Gastrocnemius medialis (tissue), 4 donors: ENCODE data around the gene ZBTB7C. TPM values are rescaled to one million over a fixed set of nuclear protein-coding genes. Genes with fewer than 3 reads are reported as not detected.
"Not testable (repeated sequence)": the region's sequence is repeated elsewhere in the genome, so short reads cannot be mapped to it uniquely, and the experiment has no call there.

ENCODE experiments used
- ATAC-seq, 2 donors: fragments of 150-250 bp; one replicate each; pipeline ENCODE4 v1.9.1; 2016
- DNase-seq, 2 donors: peaks; one replicate each; pipeline ENCODE4 v3.0.0-alpha.2; 2019
- H3K27ac ChIP-seq, 4 donors: fragments of 200-600 bp; sonication (generic); 1 replicate in 1 of 4; 2 replicates in 3 of 4; pipeline ENCODE4 v1.5.1; 2016 to 2018; ENCODE audit warnings: mild to moderate bottlenecking in 2 of 4, moderate library complexity in 1 of 4
- H3K27me3 ChIP-seq, 3 donors: fragments of 200-600 bp; sonication (generic) in 2 of 3; 1 replicate in 1 of 3; 2 replicates in 2 of 3; pipeline versions ENCODE4 v1.5.1 to v1.6.0; 2016 to 2019; ENCODE audit warnings: mild to moderate bottlenecking in 1 of 3, moderate library complexity in 1 of 3
- H3K36me3 ChIP-seq, 2 donors: fragments of 200-600 bp; sonication (generic) in 1 of 2; one replicate each; pipeline ENCODE4 v1.5.1; 2017 to 2018
- H3K4me1 ChIP-seq, 2 donors: fragments of 200-600 bp; sonication (generic) in 1 of 2; one replicate each; pipeline ENCODE4 v1.5.1; 2016 to 2017; ENCODE audit warnings: mild to moderate bottlenecking in 2 of 2
- H3K4me3 ChIP-seq, 4 donors: fragments of 200-600 bp; sonication (generic) in 3 of 4; 1 replicate in 1 of 4; 2 replicates in 3 of 4; pipeline ENCODE4 v1.5.1; 2016 to 2019; ENCODE audit warnings: mild to moderate bottlenecking in 2 of 4
- H3K9me3 ChIP-seq, 3 donors: fragments of 200-600 bp; sonication (generic) in 2 of 3; 1 replicate in 1 of 3; 2 replicates in 2 of 3; pipeline ENCODE4 v1.5.1; 2016 to 2019
- POLR2A ChIP-seq, 2 donors: fragments of 450-650 bp; IDR thresholded peaks; one replicate each; pipeline ENCODE4 v1.6.1; 2017; ENCODE audit warnings: antibody characterized with exemption in 2 of 2, mild to moderate bottlenecking in 2 of 2, moderate library complexity in 2 of 2
- in situ Hi-C, 4 donors: fragments of 200-750 bp; cut with MboI; loops; one replicate each; pipeline versions ENCODE4 v1.15.0 to v1.8.0; 2017; ENCODE audit warnings: low sequenced_read_pairs in 4 of 4
- intact Hi-C: fragments of 100-400 bp; cut with DNase I; formaldehyde crosslinking; loops from one replicate; pipeline ENCODE4 v1.15.1; 2023; ENCODE audit warnings: low total_unique reads
- total RNA-seq, 4 donors: library from RNA; depleted of rRNA; stranded (reverse); fragments of >200 nt; gene quantifications; one replicate each; pipeline versions ENCODE4 v1.1.0 to v1.2.3, GENCODE V29; 2016
- TF ChIP-seq, protein P1 (sequence below), 5 experiments: fragments of 450-650 bp in 3 of 5; fragments of 200-600 bp in 2 of 5; sonication (generic) in 2 of 5; IDR thresholded peaks in 4 of 5; conservative IDR thresholded peaks in 1 of 5; 1 replicate in 4 of 5; 2 replicates in 1 of 5; pipeline ENCODE4 v1.5.1; 2016 to 2019; ENCODE audit warnings: antibody characterized with exemption in 5 of 5, mild to moderate bottlenecking in 3 of 5, moderate library complexity in 3 of 5

The ZBTB7C gene
- total RNA-seq, 4 donors from 2014 or later, result 0.53 to 12.3 (median 1.1) TPM

- Histone ChIP-seq H3K27ac (no peak overlapping the region), H3K36me3 (no peaks in the 10 kb centered on the region), H3K4me3 (no peak overlapping the region), H3K9me3 (no peaks in the 10 kb centered on the region), H3K4me1 (peaks cover 12 to 16% of the 10 kb centered on the region in 2 donors), H3K27me3 (peaks cover 0 to 3% (median 0%) of the 10 kb centered on the region in 3 donors)
- no peak for ATAC-seq
- intact Hi-C loops (no loop called here), in situ Hi-C loops (loop anchor here in 1 of 4 donors (25.0 kb wide), 1 partner anchor 650 kb away; no protein-coding TSS in a partner anchor)
- no peak for DNase-seq
- no peak for TF ChIP-seq POLR2A (IDR thresholded peaks at IDR 0.05)
- TF ChIP-seq, protein P1, sequence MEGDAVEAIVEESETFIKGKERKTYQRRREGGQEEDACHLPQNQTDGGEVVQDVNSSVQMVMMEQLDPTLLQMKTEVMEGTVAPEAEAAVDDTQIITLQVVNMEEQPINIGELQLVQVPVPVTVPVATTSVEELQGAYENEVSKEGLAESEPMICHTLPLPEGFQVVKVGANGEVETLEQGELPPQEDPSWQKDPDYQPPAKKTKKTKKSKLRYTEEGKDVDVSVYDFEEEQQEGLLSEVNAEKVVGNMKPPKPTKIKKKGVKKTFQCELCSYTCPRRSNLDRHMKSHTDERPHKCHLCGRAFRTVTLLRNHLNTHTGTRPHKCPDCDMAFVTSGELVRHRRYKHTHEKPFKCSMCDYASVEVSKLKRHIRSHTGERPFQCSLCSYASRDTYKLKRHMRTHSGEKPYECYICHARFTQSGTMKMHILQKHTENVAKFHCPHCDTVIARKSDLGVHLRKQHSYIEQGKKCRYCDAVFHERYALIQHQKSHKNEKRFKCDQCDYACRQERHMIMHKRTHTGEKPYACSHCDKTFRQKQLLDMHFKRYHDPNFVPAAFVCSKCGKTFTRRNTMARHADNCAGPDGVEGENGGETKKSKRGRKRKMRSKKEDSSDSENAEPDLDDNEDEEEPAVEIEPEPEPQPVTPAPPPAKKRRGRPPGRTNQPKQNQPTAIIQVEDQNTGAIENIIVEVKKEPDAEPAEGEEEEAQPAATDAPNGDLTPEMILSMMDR (IDR thresholded peaks at IDR 0.05 in 4 of 5, conservative IDR thresholded peaks at IDR 0.05 in 1 of 5), result no peak
Observed at GRCh38 chr18:48436907-48437306, 27.7 kb upstream of the ZBTB7C start.

- H3K27ac ChIP-seq, ATAC-seq, intact Hi-C loops, DNase-seq, H3K36me3 ChIP-seq, H3K4me3 ChIP-seq, H3K4me1 ChIP-seq, H3K27me3 ChIP-seq, H3K9me3 ChIP-seq: not testable (repeated sequence)
- in situ Hi-C loops, result loop anchor here in 1 of 4 donors (25.0 kb wide), 1 partner anchor 647 kb away; no protein-coding TSS in a partner anchor
Observed at GRCh38 chr18:48434382-48434781, 25.2 kb upstream of the ZBTB7C start.

DNA sequence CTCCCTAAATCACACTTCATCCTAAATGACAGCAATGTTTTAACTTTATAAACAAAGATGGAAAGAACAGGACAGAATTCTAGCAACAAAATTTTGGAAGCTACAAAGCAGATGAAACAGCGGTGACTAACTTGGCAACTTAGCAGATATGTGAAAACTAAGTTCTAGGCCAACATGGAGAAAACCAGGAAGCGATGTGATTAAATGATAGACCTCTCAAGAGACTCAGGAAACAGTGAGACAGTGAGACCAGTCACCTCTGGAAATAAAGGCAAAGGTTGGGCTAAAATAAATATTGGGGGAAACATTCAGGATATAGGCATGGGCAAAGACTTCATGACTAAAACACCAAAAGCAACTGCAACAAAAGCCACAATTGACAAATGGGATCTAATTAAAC is 24.4 kb upstream of the ZBTB7C start:
- no peak overlapping the region for H3K27ac ChIP-seq
- TF ChIP-seq, protein P1 (IDR thresholded peaks at IDR 0.05 in 4 of 5, conservative IDR thresholded peaks at IDR 0.05 in 1 of 5), result no peak
- no peak for TF ChIP-seq POLR2A (IDR thresholded peaks at IDR 0.05)
- peaks cover 0 to 3% (median 0%) of the 10 kb centered on the region in 3 donors for H3K27me3 ChIP-seq
- H3K4me3 ChIP-seq, result no peak overlapping the region
- H3K4me1 ChIP-seq, result no peaks in the 10 kb centered on the region
- in situ Hi-C loops, result loop anchor here in 1 of 4 donors (25.0 kb wide), 1 partner anchor 646 kb away; no protein-coding TSS in a partner anchor
- H3K9me3 ChIP-seq, result no peaks in the 10 kb centered on the region
- DNase-seq, result no peak
- intact Hi-C loops, result no loop called here
- ATAC-seq, result no peak
- no peaks in the 10 kb centered on the region for H3K36me3 ChIP-seq

- H3K27me3 ChIP-seq, result peaks cover 0 to 3% (median 0%) of the 10 kb centered on the region in 3 donors
- intact Hi-C loops (no loop called here), in situ Hi-C loops (loop anchor here in 1 of 4 donors (25.0 kb wide), 1 partner anchor 643 kb away; no protein-coding TSS in a partner anchor)
- TF ChIP-seq, protein P1 (IDR thresholded peaks at IDR 0.05 in 4 of 5, conservative IDR thresholded peaks at IDR 0.05 in 1 of 5), result no peak
- no peak for TF ChIP-seq POLR2A (IDR thresholded peaks at IDR 0.05)
- H3K9me3 ChIP-seq, result no peaks in the 10 kb centered on the region
- H3K4me1 ChIP-seq, result no peaks in the 10 kb centered on the region
- ATAC-seq, result no peak
- H3K36me3 ChIP-seq, result no peaks in the 10 kb centered on the region
- DNase-seq, result no peak
- H3K4me3 ChIP-seq, result no peak overlapping the region
- H3K27ac ChIP-seq, result no peak overlapping the region
Observed at GRCh38 chr18:48430150-48430549, 21.0 kb upstream of the ZBTB7C start.

DNA sequence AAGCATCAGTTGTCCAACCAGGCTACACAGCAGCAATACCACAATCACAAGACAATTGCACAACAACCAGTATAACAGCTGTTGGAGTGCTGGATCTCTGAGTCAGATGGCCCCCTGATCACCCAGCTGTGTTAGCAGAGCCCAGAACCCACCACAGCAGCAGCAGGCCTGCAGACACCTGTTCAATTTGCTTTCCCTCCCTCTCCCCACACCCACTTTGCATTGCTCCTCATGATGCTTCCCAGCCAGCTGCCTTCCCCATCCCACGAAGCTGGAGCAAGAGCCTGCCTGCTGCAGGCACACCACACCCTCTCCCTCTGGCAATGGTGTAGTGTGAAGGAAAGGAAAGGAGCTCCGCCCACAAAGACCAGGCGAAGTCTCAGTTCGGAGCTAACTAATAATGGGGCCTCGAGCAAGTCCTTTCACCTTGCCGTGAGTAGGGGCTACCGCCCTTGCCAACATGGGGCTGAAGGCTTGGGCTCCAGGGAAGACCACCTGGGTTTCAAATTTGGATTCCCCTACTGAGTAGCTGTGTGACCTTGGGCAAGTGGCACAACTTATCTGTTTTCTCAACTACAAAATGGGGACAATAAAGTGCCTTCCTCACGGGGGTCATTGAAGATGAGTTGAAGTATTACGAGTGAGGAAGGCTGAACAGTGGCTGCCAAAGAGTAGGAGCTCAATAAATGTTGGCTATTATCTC is 19.4 kb upstream of the ZBTB7C start:
- intact Hi-C loops, result no loop called here
- Histone ChIP-seq H3K27ac (no peak overlapping the region), H3K4me1 (no peaks in the 10 kb centered on the region), H3K36me3 (no peaks in the 10 kb centered on the region), H3K4me3 (no peak overlapping the region), H3K9me3 (no peaks in the 10 kb centered on the region), H3K27me3 (peaks cover 0 to 3% (median 2%) of the 10 kb centered on the region in 3 donors)
- ATAC-seq (no peak), DNase-seq (no peak)
- in situ Hi-C loops, result loop anchor here in 1 of 4 donors (25.0 kb wide), 1 partner anchor 641 kb away; no protein-coding TSS in a partner anchor
- TF ChIP-seq POLR2A (IDR thresholded peaks at IDR 0.05), result no peak
